ENCODE measurements around the gene SFXN5. TPM values are rescaled to one million over a fixed set of nuclear protein-coding genes. Genes with fewer than 3 reads are reported as not detected.
"Not testable (repeated sequence)": the region's sequence is repeated elsewhere in the genome, so short reads cannot be mapped to it uniquely, and the experiment has no call there.

Gene SFXN5
- polyA plus RNA-seq, 1 donor: 6.4 TPM

DNA sequence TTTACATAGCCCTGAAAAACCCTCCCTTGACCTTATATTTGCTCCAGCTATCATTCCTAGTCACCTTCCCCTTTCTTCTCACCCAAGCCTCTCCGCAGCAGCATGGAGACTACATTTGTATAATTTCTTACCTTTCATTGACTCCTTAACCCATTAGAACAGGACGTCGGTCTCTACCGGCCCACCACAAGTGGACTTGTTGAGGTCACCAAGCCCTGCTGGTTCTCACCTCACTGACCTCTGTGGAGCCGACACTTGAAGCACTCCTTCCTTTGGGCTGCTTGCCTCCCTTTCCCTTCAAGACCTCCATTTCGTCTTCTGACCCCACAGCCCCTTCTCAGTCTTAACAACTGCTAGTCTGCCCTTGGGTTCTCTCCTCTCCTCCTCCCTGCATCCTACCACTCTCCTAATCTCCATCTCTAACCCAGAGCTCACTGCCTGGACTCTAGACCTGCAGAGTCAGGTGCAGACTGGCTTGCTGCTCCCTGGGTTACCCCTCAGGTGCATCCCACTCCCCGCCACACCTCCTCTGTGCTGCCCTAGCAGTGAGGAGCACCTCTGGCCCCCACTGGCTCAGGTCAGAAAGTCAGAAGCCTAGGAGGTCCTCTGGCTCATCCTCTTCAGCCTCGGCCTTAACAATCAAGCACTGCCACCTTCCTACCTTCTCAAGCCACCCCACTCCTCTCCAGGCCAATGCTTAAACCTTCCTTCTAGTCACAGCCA is 5.3 kb upstream of the SFXN5 start:
- no peak for DNase-seq

DNA sequence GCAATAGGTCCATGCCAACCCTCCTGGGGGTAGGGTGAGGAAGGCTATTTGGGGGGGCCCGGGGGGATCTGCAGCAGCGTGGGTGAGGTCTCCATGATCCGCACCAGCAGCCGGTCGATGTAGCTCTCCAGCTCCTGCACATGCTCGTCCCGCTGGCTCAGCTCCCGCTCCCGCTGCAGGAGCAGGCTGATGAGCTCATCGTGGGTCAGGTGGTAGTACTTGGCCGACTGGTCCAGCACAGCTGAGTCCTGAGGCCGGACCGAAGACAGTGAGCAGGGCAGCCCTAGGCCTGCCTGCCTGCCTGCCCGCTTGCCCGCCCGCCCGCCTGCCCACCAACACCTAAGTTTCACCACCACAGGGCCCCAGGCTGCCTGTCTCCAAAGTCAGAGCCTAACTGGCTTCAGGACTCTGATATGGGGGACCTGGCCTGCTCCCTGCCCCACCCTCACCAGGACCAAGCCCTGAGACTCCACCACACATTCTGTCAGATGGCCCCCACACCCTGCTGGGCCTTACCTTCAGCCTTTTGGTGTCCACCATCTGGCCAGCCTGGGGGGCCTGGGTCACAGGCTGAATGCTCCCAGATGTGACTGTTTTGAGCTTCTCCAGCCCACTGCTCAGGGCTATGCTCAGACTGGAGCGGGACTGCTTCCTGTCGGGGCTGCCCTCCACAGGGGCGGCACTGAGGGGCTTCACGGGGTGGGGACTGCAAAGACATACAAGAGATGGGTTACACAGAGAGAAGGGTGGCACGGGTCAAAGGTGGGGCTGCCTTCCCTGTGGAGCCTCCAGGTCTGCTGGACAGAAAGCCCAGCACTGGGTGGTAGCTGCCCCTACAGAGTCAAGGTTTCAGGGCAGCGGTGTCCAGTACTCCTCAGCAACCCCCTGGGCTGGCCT is 4.2 kb upstream of the SFXN5 start:
- DNase-seq: peak; percentile 64

DNA sequence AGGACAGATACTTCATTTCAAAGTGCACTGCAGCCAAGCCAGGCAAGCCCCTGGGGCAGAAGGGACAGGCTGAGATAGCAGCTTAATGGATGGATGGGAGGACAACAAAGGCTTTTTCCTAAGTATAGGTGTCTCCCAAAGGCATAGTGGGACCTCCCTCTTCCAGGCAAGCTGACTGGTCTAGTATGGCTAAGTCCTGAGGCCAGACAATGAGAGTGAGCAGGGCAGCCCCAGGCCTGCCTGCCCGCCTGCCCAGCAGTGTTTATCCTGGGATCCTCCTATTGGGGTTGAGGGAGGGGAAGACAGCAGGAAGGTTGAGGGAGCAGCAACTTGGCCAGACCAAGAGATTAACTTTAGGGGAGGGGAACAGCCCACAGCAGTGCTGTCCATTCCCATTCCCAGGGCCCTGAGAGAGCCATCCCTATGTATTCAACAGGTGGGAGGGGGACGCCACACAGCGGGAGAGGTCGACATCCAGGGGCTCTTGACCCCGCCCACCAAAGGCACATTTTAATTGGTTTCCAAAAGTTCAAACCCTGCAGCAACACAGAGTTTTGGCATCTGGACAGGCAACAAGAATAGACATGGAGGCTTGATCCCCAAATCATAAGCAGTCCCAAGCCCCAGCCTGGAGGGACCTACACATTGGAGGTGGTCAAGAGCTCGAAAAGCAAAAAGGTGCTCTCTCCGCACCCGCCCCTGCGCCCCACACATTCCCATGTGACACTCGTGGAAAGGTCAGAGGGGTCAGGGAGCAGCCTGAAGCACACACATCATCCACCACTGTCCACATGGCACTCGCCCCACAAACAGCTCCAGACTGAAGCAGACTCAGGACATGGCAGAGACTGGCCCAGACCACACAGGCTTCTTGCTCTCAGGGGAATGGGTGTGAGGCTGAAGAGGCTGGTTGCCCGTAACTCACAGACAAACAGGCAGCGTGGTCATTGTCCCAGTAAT is 2.9 kb upstream of the SFXN5 start:
- DNase-seq: no peak

DNA sequence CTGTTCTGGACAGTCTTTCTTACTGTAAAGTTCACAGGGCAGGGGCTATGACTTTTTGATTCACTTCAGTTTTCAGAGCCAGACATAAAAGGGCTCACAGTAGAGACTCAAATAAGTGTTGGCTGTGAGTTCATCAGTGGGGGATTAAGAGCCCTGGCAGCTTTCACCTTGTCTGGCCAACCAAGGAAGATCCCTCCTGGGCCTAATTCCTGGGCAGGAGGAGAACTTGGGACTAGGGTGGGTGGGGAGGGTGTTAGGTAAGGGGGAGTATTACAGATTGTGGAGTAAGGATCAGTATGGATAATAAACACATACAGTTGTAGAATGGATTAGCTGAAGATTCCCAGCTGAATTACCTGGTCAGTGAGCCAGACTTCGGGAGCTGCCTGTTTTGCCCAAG is 904 bp upstream of the SFXN5 start:
- no peak for DNase-seq

DNA sequence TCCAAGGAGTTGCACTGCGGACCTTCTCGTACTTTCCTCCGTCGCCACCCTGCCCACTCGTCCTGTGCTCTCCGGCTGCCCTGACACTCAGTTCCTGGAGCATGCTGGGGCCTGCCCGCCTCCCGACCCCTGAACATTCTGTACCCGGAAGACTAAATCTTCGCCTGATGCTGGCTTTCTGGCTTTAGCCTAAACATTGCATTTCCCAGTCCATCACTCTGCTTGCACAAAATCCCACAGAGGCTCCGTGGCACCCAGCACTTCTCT is 550 bp upstream of the SFXN5 start:
- peak; percentile 29 for DNase-seq

DNA sequence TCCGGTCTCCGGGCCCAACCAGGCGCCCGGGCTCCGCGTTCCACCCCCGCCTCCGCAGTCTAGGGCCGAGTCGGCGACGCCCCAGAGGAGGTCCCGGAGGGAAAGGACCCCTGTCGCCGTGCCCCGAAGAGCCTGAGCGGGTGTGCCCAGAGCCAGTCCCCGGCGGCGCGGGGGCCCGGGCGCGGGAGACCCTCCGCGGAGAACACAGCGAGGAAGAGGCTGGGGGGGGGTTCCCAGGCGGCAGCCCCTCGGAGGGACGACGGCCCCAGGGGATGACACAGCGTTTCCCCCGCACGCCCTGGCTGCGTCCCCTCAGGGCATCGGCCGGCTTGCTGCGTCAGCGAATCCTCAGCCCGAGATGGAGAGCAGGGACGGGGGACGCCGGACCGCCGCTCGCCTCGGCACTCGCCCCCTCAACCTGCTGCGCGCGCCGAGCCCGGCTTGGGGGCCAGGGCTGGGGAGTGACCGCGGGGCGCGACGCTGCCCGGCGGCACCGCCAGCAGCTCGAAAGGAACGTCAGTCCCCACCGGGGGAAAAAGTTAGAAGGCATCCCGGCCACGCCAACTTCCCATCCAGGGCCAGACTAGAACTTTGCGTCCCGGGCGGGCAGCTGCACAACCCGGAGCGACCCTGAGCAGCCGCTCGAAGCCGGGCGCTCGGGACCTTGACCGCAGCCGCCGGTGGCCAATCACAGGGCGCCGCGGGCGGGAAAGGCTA is 711 bp downstream of the SFXN5 start:
- DNase-seq: no peak

DNA sequence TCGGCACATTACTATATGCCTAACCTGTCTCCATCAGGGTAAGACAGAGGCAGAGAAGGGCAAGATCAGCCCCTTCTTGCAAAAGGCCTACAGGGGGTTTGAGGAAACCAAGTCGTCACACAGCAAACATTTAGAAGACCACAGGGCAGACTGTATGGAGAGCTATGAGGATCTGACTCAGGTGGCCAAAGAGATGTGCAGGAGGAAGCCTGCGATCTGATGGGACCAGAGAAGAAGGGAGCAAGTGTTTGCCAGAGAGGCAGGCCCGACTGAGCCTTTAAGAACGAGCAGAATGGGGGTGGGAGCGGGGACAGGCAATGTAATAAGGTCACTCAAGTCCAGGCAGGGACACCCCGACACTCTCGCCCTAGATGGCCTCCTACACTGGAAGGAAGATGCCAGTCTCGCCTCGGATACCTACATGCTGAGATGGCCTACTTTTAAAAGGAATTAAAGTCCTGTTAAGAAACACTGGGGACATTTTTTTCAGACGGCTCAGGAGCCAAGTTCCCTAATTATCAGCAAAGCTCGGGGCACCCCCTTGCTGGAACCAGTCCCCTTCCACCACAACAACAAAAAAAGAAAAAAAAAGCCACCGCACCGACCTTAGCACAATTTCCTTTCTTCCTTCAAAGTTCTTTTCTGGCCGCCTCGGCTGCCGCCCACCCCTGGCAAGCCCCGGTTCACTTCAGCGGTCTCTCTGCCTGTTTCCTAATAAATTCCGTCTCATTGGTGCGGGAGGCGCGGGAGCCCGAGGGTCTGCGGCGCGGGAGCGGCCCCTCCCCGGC is 1.5 kb downstream of the SFXN5 start:
- DNase-seq: no peak

DNA sequence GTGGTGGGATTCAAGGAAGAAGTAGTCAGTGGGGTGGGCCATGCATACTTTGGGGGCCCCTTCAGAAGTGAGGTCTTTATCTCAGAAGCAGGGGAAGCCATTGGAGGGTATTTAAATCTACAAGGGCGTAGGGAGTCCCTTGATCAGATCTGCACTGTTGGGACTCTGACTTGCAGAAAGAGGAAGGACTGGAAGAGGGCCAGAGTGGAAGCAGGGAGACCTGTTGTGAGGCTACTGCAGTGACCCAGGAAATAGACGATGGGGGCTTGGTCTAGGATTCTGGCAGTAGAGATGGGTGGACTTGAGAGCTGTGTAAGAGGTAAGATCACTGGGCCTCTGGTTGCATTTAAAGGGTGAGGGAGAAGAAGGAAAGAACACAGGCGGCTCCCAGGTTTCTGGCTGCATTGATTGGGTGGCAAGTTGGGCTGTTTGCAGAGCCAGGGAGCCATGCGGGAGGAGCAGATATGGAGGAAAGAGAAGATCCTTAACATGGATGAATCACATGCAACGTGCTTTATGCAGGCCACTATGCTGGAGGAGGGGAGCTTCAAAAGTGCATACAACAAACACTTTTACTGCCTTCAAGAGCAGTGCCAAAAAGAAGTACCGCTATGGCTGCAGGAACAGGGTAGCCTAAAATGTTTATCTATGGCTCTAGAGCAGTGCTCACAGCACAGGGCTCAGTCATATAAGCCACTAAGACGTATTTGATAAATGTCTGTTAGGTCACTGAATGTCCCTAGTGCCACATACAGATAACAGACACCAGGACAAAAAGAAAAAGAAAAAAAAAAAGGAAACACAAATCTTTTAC is 2.3 kb downstream of the SFXN5 start:
- DNase-seq: no peak

DNA sequence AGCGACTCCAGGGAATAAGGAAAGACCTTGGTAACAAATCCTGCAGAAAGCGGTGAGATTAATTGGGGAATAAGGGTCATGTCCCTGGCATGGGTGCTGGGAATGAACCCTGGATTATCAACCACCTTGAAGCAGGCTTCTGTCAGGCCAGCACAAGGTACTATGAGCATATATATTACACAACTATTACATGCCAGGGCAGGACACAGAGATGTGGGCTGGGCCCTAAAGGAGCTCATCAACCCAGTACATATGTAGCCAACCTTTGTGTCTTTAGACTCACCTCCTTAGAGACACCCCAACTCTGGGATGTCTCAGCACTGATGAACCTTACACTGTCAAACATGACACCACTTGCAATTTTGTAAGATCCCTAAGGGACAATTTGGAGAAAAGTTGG is 3.4 kb downstream of the SFXN5 start:
- DNase-seq: no peak

DNA sequence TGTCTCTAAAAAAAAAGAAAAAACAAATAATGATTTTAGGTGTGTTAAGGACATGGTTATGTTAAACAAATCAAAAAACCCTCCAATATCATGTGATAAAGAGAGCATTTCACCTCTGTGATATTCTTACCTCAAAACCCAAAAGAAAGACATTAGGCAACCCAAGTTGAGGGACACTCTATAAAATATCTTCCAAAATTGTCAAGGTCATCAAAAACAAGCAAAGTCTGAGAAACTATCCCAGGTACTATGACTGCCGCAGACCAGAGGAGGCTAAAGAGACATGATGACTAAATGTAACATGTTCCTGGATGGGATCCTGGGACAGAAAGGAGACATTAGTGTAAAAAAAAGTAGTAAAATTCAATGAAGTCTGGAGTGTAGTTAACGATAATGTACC is 4.5 kb downstream of the SFXN5 start:
- no peak for DNase-seq

DNA sequence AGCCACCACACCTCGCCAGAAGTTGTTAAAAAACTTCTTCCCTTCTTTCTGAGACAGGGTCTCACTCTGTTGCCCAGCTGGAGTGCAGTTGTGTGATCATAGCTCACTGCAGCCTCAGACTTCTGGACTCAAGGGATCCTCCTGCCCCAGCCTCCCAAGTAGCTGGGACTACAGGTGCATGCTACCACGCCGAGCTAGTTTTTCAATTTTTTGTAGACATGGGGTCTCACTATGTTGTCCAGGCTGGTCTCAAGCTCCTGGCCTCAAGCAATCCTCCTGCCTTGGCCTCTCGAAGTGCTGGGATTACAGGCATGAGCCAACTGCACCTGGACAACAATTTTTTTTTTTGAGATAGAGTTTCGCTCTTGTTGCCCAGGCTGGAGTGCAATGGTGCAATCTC is 6.4 kb downstream of the SFXN5 start:
- not testable (repeated sequence) for DNase-seq

DNA sequence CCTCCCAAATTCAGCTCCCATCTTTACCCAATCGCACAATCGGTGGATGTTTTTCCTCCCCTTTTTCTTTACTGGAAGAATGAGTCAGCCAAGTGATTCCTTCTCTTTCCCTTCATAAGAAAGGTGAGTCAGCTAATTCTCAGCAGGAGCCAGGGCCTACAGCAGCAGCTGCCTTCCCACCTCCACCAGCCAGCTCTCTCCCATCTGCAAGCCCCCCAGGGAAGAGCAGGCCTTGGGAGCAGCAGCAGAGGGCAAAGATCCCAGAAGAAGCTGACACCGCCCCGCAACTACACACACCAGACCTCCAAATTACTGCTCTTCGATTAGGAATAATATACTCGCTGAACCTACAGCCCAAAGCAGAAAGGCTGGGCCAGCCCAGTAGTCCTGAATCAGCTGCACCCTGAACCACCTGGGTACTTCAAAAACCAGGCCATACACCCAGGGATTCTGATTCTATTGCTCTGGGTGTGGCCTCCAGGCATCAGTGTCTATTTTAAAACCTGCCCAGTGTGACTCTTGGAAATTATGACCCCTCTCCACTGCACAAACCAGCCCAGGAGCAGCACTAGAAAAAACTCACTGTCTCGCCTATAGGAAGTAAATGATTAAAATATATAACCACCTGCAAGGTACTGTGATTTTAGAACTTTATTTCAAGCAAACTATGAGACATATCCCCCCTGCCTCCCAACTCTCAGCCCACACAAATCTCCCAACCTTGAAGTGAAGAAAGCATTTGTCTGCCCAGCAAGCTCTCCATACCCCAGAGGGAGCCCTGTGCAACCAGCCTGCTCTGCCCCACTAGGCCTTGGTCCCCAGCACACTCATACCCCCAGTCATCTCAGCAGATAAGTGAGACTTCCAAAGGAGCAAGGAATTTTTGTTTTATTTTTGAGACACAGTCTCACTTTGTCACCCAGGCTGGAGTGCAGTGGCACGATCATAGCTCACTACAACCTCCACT is 7.3 kb downstream of the SFXN5 start:
- DNase-seq: no peak

DNA sequence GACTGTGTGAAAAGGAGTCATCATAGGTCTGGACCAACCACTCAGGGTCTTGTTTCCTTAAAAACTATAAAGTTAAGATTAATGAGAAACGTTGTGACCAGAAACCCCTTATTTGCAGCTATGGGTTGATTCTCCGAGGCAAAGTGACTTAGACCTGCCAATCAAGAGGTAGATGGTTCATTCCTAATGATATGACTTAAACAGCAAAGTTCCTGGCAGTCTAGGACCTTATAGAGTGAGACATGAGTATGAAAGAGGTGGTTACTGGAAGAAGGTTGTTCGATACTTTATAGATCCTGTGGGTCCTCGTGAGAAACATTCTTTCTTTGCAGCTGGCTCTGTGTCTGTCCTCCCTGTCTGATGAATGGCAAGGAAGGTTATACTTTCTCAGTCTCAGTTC is 8.0 kb downstream of the SFXN5 start:
- no peak for DNase-seq

DNA sequence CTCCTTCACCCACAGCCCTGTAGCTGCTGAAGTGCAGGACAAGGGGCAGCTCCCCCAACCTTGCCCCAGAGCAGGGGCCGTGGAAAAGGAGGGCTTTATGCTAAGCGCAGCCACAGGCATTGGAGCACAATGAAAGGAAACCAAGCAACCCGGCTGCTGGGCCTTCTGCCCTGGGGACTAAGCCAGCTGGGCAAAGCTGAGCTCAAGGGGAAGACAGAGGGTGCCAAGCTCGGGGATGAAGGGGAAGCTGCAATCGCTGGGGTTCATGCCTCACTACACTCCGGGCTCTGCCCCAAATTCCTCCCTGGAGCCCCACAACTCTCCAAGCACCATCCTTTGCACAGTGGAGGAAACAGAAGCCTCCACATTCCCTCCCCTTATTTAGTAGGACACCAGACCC is 12.4 kb downstream of the SFXN5 start:
- no peak for DNase-seq

DNA sequence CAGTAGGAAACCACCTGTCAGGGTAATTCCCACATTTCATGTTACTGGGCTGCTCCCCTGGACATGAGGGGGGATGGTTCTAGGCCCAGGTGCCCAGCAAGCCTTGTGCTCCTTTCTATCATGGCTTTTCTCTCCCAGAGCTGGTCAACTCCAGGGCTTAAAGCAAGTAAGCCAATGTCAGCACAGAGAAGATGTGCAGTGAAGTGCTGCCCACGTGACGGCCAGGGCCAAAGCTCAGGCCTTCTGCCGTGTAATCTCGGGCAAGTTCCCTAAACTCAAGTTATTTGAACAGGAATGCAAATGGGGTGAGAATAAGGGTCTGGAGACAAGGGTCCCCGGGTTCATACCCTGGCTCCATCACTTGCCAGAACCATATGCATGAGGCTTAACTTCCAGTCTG is 16.5 kb downstream of the SFXN5 start:
- DNase-seq: no peak

DNA sequence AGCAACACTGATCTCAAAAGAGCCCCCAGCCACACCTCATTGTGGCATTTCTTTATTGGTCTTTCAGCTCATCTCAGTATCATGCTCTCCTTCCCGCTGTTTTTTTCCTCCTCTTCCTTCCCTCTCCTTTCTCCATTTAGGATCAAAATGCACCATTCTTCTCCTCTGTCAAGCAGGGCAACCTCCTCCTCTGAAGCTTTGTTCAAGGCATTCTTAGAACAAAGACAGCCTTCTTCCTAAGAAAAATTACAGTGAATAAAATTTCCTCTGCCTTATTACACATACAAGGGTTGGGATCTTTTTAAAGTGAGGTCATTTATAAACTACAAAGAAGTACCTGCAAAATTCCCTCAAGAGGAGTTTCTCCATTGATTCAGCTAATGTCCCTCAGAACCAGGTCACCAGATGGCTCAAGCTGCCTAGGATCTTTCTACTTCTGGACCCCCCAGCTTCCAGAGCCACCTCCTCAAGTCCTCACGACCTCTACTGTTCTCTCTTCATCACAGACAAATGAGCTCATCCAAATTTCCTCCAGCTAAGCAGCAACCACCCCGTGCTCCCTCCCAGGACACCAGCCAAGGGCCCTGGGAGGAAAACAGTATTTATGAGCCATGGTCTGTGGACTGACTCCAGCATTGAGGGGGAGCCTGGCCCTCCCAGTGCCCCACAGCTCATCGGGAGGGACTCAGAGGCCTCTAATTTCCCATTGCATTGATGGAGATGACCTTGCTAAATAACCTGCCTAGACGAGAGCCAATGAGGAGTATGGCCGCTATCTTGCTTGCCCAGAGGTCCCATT is 18.0 kb downstream of the SFXN5 start:
- DNase-seq: no peak

DNA sequence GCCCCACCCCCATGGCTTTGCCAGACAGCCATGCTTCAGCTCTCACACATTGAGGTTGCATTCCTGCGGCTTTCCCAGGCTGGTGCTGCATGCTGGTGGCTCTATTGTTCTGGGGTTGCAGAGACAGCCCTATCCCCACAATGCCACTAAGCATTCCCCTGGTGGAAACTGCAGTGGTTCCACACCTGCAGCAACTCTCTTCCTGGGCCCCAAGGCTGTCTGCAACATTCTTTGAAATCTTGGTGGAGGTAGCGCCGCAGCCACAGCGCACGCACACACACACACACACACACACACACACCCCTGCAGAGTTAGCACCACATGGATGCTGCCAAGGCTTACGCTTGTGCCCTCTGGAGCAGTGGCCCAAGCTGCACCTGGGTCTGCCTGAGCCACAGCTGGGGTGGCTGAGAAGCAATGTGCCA is 21.4 kb downstream of the SFXN5 start:
- no peak for DNase-seq
